Amniotic epithelial cell (primary cell): Measurements from ENCODE around the gene AURKAIP1.
A peak's percentile ranks its signal among the peaks of the same experiment; 100 is the strongest.

Experiments
- DNase-seq: peaks from one replicate; pipeline ENCODE4 v3.0.0-alpha.2; 2010; ENCODE audit warnings: low read depth

AURKAIP1 gene

GRCh38 chr1:1346501-1346890, 28.5 kb downstream of the AURKAIP1 start:
- DNase-seq = no peak

- DNase-seq = no peak
Measured at GRCh38 chr1:1345860-1346500, 29.0 kb downstream of the AURKAIP1 start.

GRCh38 chr1:1345384-1345783, 29.6 kb downstream of the AURKAIP1 start:
- DNase-seq = no peak

GRCh38 chr1:1344655-1345361, 30.2 kb downstream of the AURKAIP1 start:
- DNase-seq = peak; percentile 78

GRCh38 chr1:1343811-1344421, 31.1 kb downstream of the AURKAIP1 start:
- no peak for DNase-seq

- no peak for DNase-seq
Measured at GRCh38 chr1:1342584-1343115, 32.4 kb downstream of the AURKAIP1 start.

GRCh38 chr1:1342061-1342562, 32.9 kb downstream of the AURKAIP1 start:
- no peak for DNase-seq

- no peak for DNase-seq
Measured at GRCh38 chr1:1341549-1342021, 33.4 kb downstream of the AURKAIP1 start.

- DNase-seq = no peak
Measured at GRCh38 chr1:1340791-1341548, 34.0 kb downstream of the AURKAIP1 start.

GRCh38 chr1:1340185-1340584, 34.8 kb downstream of the AURKAIP1 start:
- no peak for DNase-seq

GRCh38 chr1:1338278-1338677, 36.7 kb downstream of the AURKAIP1 start:
- no peak for DNase-seq

- no peak for DNase-seq
Measured at GRCh38 chr1:1337793-1338147, 37.2 kb downstream of the AURKAIP1 start.

- DNase-seq = no peak
Measured at GRCh38 chr1:1336931-1337792, 37.8 kb downstream of the AURKAIP1 start.

- DNase-seq = no peak
Measured at GRCh38 chr1:1336446-1336845, 38.6 kb downstream of the AURKAIP1 start.

GRCh38 chr1:1335792-1336248, 39.2 kb downstream of the AURKAIP1 start:
- DNase-seq = no peak

GRCh38 chr1:1335283-1335682, 39.7 kb downstream of the AURKAIP1 start:
- DNase-seq = no peak

- no peak for DNase-seq
Measured at GRCh38 chr1:1334835-1335234, 40.2 kb downstream of the AURKAIP1 start.

- no peak for DNase-seq
Measured at GRCh38 chr1:1333551-1334241, 41.3 kb downstream of the AURKAIP1 start.

GRCh38 chr1:1332774-1333480, 42.1 kb downstream of the AURKAIP1 start:
- DNase-seq = no peak
